Nephron (organoid): ENCODE measurements around the gene PIK3R1.

ENCODE experiments used
- H3K27ac Mint-ChIP-seq, 3 experiments: 2 replicates each; pipeline ENCODE4 v1.8.0; 2020; ENCODE audit warnings: mixed read lengths in 3 of 3, mild to moderate bottlenecking in 2 of 3, moderate library complexity in 1 of 3
- H3K27me3 Mint-ChIP-seq: 2 replicates; pipeline ENCODE4 v1.8.0; 2021; ENCODE audit warnings: low read depth, mild to moderate bottlenecking, moderate library complexity, mixed read lengths
- H3K36me3 Mint-ChIP-seq: 2 replicates; pipeline ENCODE4 v1.8.0; 2020; ENCODE audit warnings: low read depth, mixed read lengths
- H3K4me1 Mint-ChIP-seq: 2 replicates; pipeline ENCODE4 v1.8.0; 2020; ENCODE audit warnings: mixed read lengths
- H3K4me3 Mint-ChIP-seq, 3 experiments: 2 replicates each; pipeline ENCODE4 v1.8.0; 2020; ENCODE audit warnings: mild to moderate bottlenecking in 3 of 3, mixed read lengths in 3 of 3, moderate library complexity in 2 of 3
- H3K9me3 Mint-ChIP-seq: 2 replicates; pipeline ENCODE4 v1.8.0; 2020; ENCODE audit warnings: mixed read lengths
- CTCF ChIP-seq, 3 experiments: fragments of 200-600 bp; sonication (generic); IDR thresholded peaks; one replicate each; pipeline ENCODE4 v1.5.0; 2021; ENCODE audit warnings: antibody characterized with exemption in 3 of 3; ENCODE audit not compliant: unreplicated experiment in 3 of 3

The PIK3R1 gene

GRCh38 chr5:68189171-68189570 lies 26.4 kb upstream of the PIK3R1 start:
- H3K9me3 Mint-ChIP-seq: no peaks in the 10 kb centered on the region
- TF ChIP-seq CTCF (IDR thresholded peaks at IDR 0.05; ENCODE audit: unreplicated experiment in 3 of 3): no peak
- no peak overlapping the region for H3K27ac Mint-ChIP-seq
- no peaks in the 10 kb centered on the region for H3K36me3 Mint-ChIP-seq
- no peak overlapping the region for H3K4me3 Mint-ChIP-seq
- peaks cover 44% of the 10 kb centered on the region for H3K4me1 Mint-ChIP-seq
- no peaks in the 10 kb centered on the region for H3K27me3 Mint-ChIP-seq

GRCh38 chr5:68189613-68190012 lies 25.9 kb upstream of the PIK3R1 start:
- peaks cover 44% of the 10 kb centered on the region for H3K4me1 Mint-ChIP-seq
- no peaks in the 10 kb centered on the region for H3K9me3 Mint-ChIP-seq
- H3K27ac Mint-ChIP-seq: no peak overlapping the region
- no peak for TF ChIP-seq CTCF (IDR thresholded peaks at IDR 0.05; ENCODE audit: unreplicated experiment in 3 of 3)
- H3K27me3 Mint-ChIP-seq: no peaks in the 10 kb centered on the region
- no peaks in the 10 kb centered on the region for H3K36me3 Mint-ChIP-seq
- H3K4me3 Mint-ChIP-seq: no peak overlapping the region

GRCh38 chr5:68190619-68191018 lies 24.9 kb upstream of the PIK3R1 start:
- Mint-ChIP-seq H3K4me1 (peaks cover 44% of the 10 kb centered on the region), H3K4me3 (no peak overlapping the region), H3K9me3 (no peaks in the 10 kb centered on the region), H3K36me3 (no peaks in the 10 kb centered on the region), H3K27ac (no peak overlapping the region), H3K27me3 (no peaks in the 10 kb centered on the region)
- TF ChIP-seq CTCF (IDR thresholded peaks at IDR 0.05; ENCODE audit: unreplicated experiment in 3 of 3): no peak

GRCh38 chr5:68191083-68191791 lies 24.3 kb upstream of the PIK3R1 start:
- no peaks in the 10 kb centered on the region for H3K9me3 Mint-ChIP-seq
- no peak overlapping the region for H3K27ac Mint-ChIP-seq
- peaks cover 44% of the 10 kb centered on the region for H3K4me1 Mint-ChIP-seq
- no peak for TF ChIP-seq CTCF (IDR thresholded peaks at IDR 0.05; ENCODE audit: unreplicated experiment in 3 of 3)
- H3K36me3 Mint-ChIP-seq: no peaks in the 10 kb centered on the region
- H3K4me3 Mint-ChIP-seq: no peak overlapping the region
- no peaks in the 10 kb centered on the region for H3K27me3 Mint-ChIP-seq

- Mint-ChIP-seq H3K27ac (peak overlapping the region in 1 of 3 experiments; percentile 42), H3K4me1 (peaks cover 37% of the 10 kb centered on the region), H3K9me3 (no peaks in the 10 kb centered on the region), H3K27me3 (no peaks in the 10 kb centered on the region), H3K4me3 (no peak overlapping the region), H3K36me3 (no peaks in the 10 kb centered on the region)
- TF ChIP-seq CTCF (IDR thresholded peaks at IDR 0.05; ENCODE audit: unreplicated experiment in 3 of 3): no peak
These were observed 22.9 kb upstream of the PIK3R1 start for GRCh38 chr5:68192679-68193060.

- peak overlapping the region in 1 of 3 experiments; percentile 36 for H3K27ac Mint-ChIP-seq
- peaks cover 28% of the 10 kb centered on the region for H3K4me1 Mint-ChIP-seq
- H3K9me3 Mint-ChIP-seq: no peaks in the 10 kb centered on the region
- H3K36me3 Mint-ChIP-seq: no peaks in the 10 kb centered on the region
- H3K4me3 Mint-ChIP-seq: no peak overlapping the region
- no peak for TF ChIP-seq CTCF (IDR thresholded peaks at IDR 0.05; ENCODE audit: unreplicated experiment in 3 of 3)
- H3K27me3 Mint-ChIP-seq: no peaks in the 10 kb centered on the region
These were observed 22.0 kb upstream of the PIK3R1 start for GRCh38 chr5:68193481-68194036.
